ENCODE data around the gene DOCK1.

The DOCK1 gene

DNA sequence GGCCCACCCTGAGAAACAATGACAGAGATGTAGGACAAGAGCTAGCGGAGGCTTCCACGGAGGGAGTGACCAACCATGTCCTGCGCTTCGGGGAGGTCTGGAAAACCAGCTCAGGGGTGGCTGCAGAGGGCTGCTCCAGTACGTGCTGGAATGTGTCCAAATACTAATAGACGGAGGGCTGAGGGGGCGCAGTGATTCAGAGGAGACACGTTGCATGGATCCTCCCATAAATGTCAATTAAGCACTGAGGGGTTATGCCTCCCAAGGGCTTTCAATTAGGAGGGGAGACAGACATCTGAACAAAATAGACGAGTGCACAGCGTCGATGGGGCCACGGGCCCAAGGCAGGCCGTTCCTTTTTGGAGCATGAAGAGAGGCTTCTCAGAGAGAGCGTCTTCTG, 592.9 kb downstream of the DOCK1 start:
- no peak for DNase-seq

DNA sequence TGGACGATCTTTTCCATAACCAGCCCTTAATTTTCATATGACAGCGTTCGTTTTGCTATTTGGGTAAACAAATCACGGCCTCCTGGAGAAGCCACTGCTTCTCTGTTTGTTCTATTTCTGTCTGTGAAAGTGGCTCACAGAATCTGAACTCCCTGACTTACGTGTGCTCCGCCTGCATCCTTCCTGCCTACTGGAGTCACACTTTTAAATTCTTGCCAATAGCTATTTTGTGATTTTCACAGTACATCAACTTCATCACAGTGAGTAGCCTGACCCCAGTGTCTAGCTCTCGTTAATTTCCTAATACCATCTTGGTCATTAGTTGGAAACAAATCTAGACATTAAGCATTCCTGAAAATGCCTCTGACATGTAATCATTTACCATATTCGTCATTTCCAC, 594.9 kb downstream of the DOCK1 start:
- DNase-seq: no peak

Data from RPMI8226 (cell line).